ENCODE results near the gene MYMX. TPM values are rescaled to one million over a fixed set of nuclear protein-coding genes. Genes with fewer than 3 reads are reported as not detected.

The MYMX gene
- total RNA-seq, 1 donor from 2014 or later = not detected

- Mint-ChIP-seq H3K36me3 (ENCODE audit: low read depth) (peaks cover 8% of the 10 kb centered on the region), H3K4me1 (ENCODE audit: low read depth) (peaks cover 16% of the 10 kb centered on the region), H3K4me3 (ENCODE audit: unreplicated experiment) (no peak overlapping the region), H3K27me3 (ENCODE audit: low read depth) (no peaks in the 10 kb centered on the region), H3K9me3 (ENCODE audit: low read depth) (no peaks in the 10 kb centered on the region), H3K27ac (ENCODE audit: unreplicated experiment) (no peak overlapping the region)
- no peak for TF ChIP-seq CTCF (IDR thresholded peaks at IDR 0.05)
- DNase-seq (ENCODE audit: low spot score) = peak; percentile 13
These were observed 26.6 kb downstream of the MYMX start for GRCh38 chr6:44243345-44243744.

- Mint-ChIP-seq H3K4me3 (ENCODE audit: unreplicated experiment) (peak overlapping the region; percentile 98), H3K4me1 (ENCODE audit: low read depth) (peaks cover 30% of the 10 kb centered on the region), H3K36me3 (ENCODE audit: low read depth) (peaks cover 28% of the 10 kb centered on the region), H3K27me3 (ENCODE audit: low read depth) (no peaks in the 10 kb centered on the region), H3K27ac (ENCODE audit: unreplicated experiment) (peak overlapping the region; percentile 98), H3K9me3 (ENCODE audit: low read depth) (no peaks in the 10 kb centered on the region)
- DNase-seq (ENCODE audit: low spot score) = peak; percentile 82
- TF ChIP-seq CTCF (IDR thresholded peaks at IDR 0.05) = no peak
These were observed 28.7 kb downstream of the MYMX start for GRCh38 chr6:44245391-44245911.

- H3K4me1 Mint-ChIP-seq (ENCODE audit: low read depth) = peaks cover 35% of the 10 kb centered on the region
- peak overlapping the region; percentile 98 for H3K27ac Mint-ChIP-seq (ENCODE audit: unreplicated experiment)
- peak; percentile 95 for DNase-seq (ENCODE audit: low spot score)
- peak; percentile 63 for TF ChIP-seq CTCF (IDR thresholded peaks at IDR 0.05)
- no peaks in the 10 kb centered on the region for H3K27me3 Mint-ChIP-seq (ENCODE audit: low read depth)
- peaks cover 35% of the 10 kb centered on the region for H3K36me3 Mint-ChIP-seq (ENCODE audit: low read depth)
- H3K4me3 Mint-ChIP-seq (ENCODE audit: unreplicated experiment) = peak overlapping the region; percentile 98
- no peaks in the 10 kb centered on the region for H3K9me3 Mint-ChIP-seq (ENCODE audit: low read depth)
These were observed 29.4 kb downstream of the MYMX start for GRCh38 chr6:44245912-44246662.

GRCh38 chr6:44246663-44247337 is 30.1 kb downstream of the MYMX start, which contains the start of gene HSP90AB1:
Gene HSP90AB1 (plus strand): TSS chr6:44247101. CDS start chr6:44248630, 1,529 bp downstream.
- Mint-ChIP-seq H3K9me3 (ENCODE audit: low read depth) (no peaks in the 10 kb centered on the region), H3K27ac (ENCODE audit: unreplicated experiment) (peak within 1 kb of the TSS; percentile 98), H3K27me3 (ENCODE audit: low read depth) (no peaks in the 10 kb centered on the region), H3K4me1 (ENCODE audit: low read depth) (peaks cover 42% of the 10 kb centered on the region), H3K36me3 (ENCODE audit: low read depth) (peaks cover 40% of the 10 kb centered on the region), H3K4me3 (ENCODE audit: unreplicated experiment) (peak within 1 kb of the TSS; percentile 98)
- peak; percentile 96 for DNase-seq (ENCODE audit: low spot score)
- no peak for TF ChIP-seq CTCF (IDR thresholded peaks at IDR 0.05)
